SK-N-SH treated with all-trans-retinoic acid at 6 μM for 48 hours (cell line): ENCODE results near the gene IL4I1.

Source experiments
- ARNTL ChIP-seq: fragments of 450-650 bp; formaldehyde crosslinking; IDR thresholded peaks from 2 replicates; pipeline ENCODE4 v1.5.0; 2020; ENCODE audit warnings: low read depth, mild to moderate bottlenecking, moderate library complexity, borderline replicate concordance
- BACH2 ChIP-seq: fragments of 250-450 bp; sonication (Bioruptor Pico); IDR thresholded peaks from 2 replicates; pipeline ENCODE4 v1.9.0; 2021; ENCODE audit warnings: mild to moderate bottlenecking, borderline replicate concordance
- CSDC2 ChIP-seq: fragments of 250-450 bp; sonication (Bioruptor Pico); IDR thresholded peaks from 2 replicates; pipeline ENCODE4 v1.5.0; 2020; ENCODE audit warnings: mild to moderate bottlenecking, moderate library complexity
- RARB ChIP-seq: fragments of 250-450 bp; sonication (Bioruptor Pico); IDR thresholded peaks from 2 replicates; pipeline ENCODE4 v1.8.0; 2021; ENCODE audit warnings: mild to moderate bottlenecking, moderate library complexity
- ZFP3 ChIP-seq: fragments of 250-450 bp; sonication (Bioruptor Pico); IDR thresholded peaks from 2 replicates; pipeline ENCODE4 v1.5.0; 2020; ENCODE audit warnings: mild to moderate bottlenecking, moderate library complexity
- ZFP30 ChIP-seq: fragments of 450-650 bp; formaldehyde crosslinking; IDR thresholded peaks from 2 replicates; pipeline ENCODE4 v1.5.0; 2022; ENCODE audit warnings: mild to moderate bottlenecking, moderate library complexity
- TF ChIP-seq, protein P1 (sequence below): fragments of 250-450 bp; sonication (Bioruptor Pico); IDR thresholded peaks from 2 replicates; pipeline ENCODE4 v1.8.0; 2020; ENCODE audit warnings: mild to moderate bottlenecking, moderate library complexity, borderline replicate concordance
- TF ChIP-seq, protein P2 (sequence below): fragments of 250-450 bp; sonication (Bioruptor Pico); IDR thresholded peaks from 2 replicates; pipeline ENCODE4 v1.5.1; 2020; ENCODE audit warnings: low read depth, mild to moderate bottlenecking, moderate library complexity
- TF ChIP-seq, protein P3 (sequence below): fragments of 250-450 bp; sonication (Bioruptor Pico); IDR thresholded peaks from 2 replicates; pipeline ENCODE4 v1.5.0; 2020; ENCODE audit warnings: mild to moderate bottlenecking, moderate library complexity
- TF ChIP-seq, protein P4 (sequence below): fragments of 250-450 bp; sonication (Bioruptor Pico); IDR thresholded peaks from 2 replicates; pipeline ENCODE4 v1.5.1; 2021; ENCODE audit warnings: mild to moderate bottlenecking, moderate library complexity
- TF ChIP-seq, protein P5 (sequence below): fragments of 250-450 bp; sonication (Bioruptor Pico); IDR thresholded peaks from 2 replicates; pipeline ENCODE4 v1.8.0; 2021; ENCODE audit warnings: low read depth, mild to moderate bottlenecking, moderate library complexity, borderline replicate concordance

DNA sequence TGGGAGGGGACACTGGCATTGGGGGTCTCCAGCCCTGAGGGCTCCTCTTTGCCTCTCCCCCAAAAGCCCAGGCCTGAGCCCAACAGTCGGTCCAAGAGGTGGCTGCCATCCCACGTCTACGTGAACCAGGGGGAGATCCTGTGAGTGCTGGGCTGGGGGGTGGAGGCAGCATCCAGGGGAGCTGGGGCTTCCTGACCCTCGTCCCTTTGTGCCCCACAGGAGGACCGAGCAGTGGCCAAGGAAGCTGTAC is 38.9 kb downstream of the IL4I1 start:
- TF ChIP-seq, protein P1, sequence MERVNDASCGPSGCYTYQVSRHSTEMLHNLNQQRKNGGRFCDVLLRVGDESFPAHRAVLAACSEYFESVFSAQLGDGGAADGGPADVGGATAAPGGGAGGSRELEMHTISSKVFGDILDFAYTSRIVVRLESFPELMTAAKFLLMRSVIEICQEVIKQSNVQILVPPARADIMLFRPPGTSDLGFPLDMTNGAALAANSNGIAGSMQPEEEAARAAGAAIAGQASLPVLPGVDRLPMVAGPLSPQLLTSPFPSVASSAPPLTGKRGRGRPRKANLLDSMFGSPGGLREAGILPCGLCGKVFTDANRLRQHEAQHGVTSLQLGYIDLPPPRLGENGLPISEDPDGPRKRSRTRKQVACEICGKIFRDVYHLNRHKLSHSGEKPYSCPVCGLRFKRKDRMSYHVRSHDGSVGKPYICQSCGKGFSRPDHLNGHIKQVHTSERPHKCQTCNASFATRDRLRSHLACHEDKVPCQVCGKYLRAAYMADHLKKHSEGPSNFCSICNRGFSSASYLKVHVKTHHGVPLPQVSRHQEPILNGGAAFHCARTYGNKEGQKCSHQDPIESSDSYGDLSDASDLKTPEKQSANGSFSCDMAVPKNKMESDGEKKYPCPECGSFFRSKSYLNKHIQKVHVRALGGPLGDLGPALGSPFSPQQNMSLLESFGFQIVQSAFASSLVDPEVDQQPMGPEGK (CRISPR knock-in tag): no peak
- TF ChIP-seq, protein P2, sequence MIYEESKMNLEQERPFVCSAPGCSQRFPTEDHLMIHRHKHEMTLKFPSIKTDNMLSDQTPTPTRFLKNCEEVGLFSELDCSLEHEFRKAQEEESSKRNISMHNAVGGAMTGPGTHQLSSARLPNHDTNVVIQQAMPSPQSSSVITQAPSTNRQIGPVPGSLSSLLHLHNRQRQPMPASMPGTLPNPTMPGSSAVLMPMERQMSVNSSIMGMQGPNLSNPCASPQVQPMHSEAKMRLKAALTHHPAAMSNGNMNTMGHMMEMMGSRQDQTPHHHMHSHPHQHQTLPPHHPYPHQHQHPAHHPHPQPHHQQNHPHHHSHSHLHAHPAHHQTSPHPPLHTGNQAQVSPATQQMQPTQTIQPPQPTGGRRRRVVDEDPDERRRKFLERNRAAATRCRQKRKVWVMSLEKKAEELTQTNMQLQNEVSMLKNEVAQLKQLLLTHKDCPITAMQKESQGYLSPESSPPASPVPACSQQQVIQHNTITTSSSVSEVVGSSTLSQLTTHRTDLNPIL (CRISPR knock-in tag): no peak
- TF ChIP-seq, protein P3, sequence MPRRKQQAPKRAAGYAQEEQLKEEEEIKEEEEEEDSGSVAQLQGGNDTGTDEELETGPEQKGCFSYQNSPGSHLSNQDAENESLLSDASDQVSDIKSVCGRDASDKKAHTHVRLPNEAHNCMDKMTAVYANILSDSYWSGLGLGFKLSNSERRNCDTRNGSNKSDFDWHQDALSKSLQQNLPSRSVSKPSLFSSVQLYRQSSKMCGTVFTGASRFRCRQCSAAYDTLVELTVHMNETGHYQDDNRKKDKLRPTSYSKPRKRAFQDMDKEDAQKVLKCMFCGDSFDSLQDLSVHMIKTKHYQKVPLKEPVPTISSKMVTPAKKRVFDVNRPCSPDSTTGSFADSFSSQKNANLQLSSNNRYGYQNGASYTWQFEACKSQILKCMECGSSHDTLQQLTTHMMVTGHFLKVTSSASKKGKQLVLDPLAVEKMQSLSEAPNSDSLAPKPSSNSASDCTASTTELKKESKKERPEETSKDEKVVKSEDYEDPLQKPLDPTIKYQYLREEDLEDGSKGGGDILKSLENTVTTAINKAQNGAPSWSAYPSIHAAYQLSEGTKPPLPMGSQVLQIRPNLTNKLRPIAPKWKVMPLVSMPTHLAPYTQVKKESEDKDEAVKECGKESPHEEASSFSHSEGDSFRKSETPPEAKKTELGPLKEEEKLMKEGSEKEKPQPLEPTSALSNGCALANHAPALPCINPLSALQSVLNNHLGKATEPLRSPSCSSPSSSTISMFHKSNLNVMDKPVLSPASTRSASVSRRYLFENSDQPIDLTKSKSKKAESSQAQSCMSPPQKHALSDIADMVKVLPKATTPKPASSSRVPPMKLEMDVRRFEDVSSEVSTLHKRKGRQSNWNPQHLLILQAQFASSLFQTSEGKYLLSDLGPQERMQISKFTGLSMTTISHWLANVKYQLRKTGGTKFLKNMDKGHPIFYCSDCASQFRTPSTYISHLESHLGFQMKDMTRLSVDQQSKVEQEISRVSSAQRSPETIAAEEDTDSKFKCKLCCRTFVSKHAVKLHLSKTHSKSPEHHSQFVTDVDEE (CRISPR knock-in tag): no peak
- TF ChIP-seq ZFP30 (CRISPR knock-in tag) (no peak), CSDC2 (CRISPR knock-in tag) (no peak), RARB (CRISPR knock-in tag) (no peak), ZFP3 (no peak), BACH2 (no peak), ARNTL (CRISPR knock-in tag) (no peak)
- TF ChIP-seq, protein P4, sequence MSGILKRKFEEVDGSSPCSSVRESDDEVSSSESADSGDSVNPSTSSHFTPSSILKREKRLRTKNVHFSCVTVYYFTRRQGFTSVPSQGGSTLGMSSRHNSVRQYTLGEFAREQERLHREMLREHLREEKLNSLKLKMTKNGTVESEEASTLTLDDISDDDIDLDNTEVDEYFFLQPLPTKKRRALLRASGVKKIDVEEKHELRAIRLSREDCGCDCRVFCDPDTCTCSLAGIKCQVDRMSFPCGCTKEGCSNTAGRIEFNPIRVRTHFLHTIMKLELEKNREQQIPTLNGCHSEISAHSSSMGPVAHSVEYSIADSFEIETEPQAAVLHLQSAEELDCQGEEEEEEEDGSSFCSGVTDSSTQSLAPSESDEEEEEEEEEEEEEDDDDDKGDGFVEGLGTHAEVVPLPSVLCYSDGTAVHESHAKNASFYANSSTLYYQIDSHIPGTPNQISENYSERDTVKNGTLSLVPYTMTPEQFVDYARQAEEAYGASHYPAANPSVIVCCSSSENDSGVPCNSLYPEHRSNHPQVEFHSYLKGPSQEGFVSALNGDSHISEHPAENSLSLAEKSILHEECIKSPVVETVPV (CRISPR knock-in tag): no peak
- TF ChIP-seq, protein P5, sequence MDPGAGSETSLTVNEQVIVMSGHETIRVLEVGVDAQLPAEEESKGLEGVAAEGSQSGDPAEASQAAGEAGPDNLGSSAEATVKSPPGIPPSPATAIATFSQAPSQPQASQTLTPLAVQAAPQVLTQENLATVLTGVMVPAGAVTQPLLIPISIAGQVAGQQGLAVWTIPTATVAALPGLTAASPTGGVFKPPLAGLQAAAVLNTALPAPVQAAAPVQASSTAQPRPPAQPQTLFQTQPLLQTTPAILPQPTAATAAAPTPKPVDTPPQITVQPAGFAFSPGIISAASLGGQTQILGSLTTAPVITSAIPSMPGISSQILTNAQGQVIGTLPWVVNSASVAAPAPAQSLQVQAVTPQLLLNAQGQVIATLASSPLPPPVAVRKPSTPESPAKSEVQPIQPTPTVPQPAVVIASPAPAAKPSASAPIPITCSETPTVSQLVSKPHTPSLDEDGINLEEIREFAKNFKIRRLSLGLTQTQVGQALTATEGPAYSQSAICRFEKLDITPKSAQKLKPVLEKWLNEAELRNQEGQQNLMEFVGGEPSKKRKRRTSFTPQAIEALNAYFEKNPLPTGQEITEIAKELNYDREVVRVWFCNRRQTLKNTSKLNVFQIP (CRISPR knock-in tag): no peak
